ENCODE data around the gene G2E3. TPM values are rescaled to one million over a fixed set of nuclear protein-coding genes. Genes with fewer than 3 reads are reported as not detected.
"Not testable (repeated sequence)": the region's sequence is repeated elsewhere in the genome, so short reads cannot be mapped to it uniquely, and the experiment has no call there.

G2E3 gene
- total RNA-seq, 2 experiments from 2014 or later: 21.5 to 27.0 TPM

DNA sequence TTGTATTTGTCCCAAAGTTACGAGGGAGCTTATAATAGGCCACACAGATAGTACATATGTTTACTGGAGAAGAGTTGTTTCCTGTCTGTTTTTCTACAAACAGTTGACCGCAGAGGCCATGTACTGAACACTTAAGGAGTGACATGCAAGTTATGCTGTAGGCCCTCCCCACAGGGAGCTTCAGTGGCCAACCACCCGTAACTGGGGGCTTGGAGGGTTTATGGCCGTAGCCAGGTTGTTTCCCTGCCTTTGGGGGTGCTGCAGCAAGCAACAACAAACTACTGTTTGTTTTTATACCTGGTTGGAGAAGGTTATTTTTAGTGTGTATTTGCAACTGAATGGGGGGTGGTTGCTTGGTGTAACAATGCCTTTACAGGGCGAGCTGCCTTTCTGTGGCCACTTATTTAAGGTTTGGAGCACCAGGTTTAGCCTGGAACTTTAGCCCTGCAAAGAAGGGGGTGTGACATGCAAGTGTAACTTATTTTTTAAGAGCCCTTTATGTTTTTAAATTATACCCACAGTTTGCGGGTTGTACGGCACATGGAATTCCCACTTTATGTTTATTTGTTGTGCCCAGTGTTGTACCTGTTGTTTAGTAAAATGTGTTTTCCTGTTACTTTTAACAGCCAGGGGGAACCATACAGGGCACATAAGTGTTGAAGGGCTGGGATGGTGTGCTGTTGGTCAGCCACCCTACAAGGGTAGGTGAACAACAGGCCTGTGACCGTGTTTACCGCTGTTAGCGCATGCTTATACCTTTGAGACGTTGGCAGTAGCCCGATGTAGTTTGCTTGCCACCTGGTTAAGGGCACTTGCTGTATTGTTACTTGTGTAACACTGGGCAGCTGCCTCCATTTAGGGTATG lies 29.9 kb upstream of the G2E3 start:
- ChIA-PET CTCF (interaction anchor here (0.9 kb wide), 1 partner anchor 9 kb away, joined by 3 read pairs; no protein-coding TSS in a partner anchor), POLR2A (interaction anchor here (0.6 kb wide), 1 partner anchor 21 kb away, joined by 4 read pairs; no protein-coding TSS in a partner anchor)
- H3K36me3 Mint-ChIP-seq (ENCODE audit: low read depth): no peaks in the 10 kb centered on the region
- no peak overlapping the region for H3K27ac Mint-ChIP-seq
- ATAC-seq (no peak), DNase-seq (no peak)
- intact Hi-C loops (cut with micrococcal nuclease): no loop called here
- TF ChIP-seq, protein P1, sequence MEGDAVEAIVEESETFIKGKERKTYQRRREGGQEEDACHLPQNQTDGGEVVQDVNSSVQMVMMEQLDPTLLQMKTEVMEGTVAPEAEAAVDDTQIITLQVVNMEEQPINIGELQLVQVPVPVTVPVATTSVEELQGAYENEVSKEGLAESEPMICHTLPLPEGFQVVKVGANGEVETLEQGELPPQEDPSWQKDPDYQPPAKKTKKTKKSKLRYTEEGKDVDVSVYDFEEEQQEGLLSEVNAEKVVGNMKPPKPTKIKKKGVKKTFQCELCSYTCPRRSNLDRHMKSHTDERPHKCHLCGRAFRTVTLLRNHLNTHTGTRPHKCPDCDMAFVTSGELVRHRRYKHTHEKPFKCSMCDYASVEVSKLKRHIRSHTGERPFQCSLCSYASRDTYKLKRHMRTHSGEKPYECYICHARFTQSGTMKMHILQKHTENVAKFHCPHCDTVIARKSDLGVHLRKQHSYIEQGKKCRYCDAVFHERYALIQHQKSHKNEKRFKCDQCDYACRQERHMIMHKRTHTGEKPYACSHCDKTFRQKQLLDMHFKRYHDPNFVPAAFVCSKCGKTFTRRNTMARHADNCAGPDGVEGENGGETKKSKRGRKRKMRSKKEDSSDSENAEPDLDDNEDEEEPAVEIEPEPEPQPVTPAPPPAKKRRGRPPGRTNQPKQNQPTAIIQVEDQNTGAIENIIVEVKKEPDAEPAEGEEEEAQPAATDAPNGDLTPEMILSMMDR (IDR thresholded peaks at IDR 0.05): no peak
- no peak overlapping the region for H3K4me3 Mint-ChIP-seq
- no peaks in the 10 kb centered on the region for H3K9me3 Mint-ChIP-seq
- no peaks in the 10 kb centered on the region for H3K27me3 Mint-ChIP-seq
- H3K4me1 Mint-ChIP-seq (ENCODE audit: low read depth): no peaks in the 10 kb centered on the region

DNA sequence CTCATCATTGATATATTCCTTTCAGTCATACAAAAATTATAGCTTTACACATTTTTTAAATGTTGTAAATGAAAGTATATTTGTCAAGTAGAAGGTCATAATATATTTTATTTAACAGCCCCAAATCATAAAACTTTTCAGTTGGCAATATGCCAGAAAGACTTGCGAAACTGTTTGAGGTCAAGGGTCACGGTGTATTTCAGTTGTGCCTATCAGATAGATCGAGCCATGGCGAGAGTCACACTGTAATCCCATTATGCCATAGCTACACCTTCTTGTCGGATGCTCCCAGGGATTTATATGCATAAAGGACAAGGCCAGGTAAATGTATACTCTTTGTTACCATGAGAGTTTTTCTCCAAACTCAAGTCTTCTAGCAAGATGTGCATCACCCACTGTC lies 26.7 kb upstream of the G2E3 start:
- Mint-ChIP-seq H3K27me3 (peaks cover 4% of the 10 kb centered on the region), H3K9me3 (no peaks in the 10 kb centered on the region), H3K4me1 (ENCODE audit: low read depth) (no peaks in the 10 kb centered on the region), H3K4me3 (no peak overlapping the region), H3K36me3 (ENCODE audit: low read depth) (no peaks in the 10 kb centered on the region), H3K27ac (no peak overlapping the region)
- POLR2A ChIA-PET: no interaction called here
- intact Hi-C loops (cut with micrococcal nuclease): no loop called here
- DNase-seq (no peak), ATAC-seq (no peak)
- TF ChIP-seq, protein P1 (IDR thresholded peaks at IDR 0.05): no peak
- CTCF ChIA-PET: no interaction called here

DNA sequence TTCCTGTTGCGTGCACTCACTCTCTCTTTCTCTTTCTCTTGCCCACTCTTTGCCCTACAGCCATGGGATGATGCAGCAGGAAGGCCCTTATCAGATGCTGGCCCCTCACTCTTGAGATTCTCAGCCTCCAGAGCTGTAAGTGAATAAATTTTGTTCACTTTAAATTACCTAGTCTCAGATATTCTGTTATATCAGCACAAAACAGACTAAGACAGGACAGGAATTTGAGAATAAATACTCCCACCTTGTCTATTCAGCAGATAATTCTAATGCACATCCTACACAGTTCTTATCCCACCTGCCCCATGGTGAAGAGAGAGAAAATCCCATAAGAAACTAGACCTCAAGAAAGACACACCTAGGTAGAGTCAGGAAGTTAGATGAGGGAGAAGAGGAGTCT lies 25.8 kb upstream of the G2E3 start:
- CTCF ChIA-PET: interaction anchor here (1.0 kb wide), 1 partner anchor 160 kb away, joined by 3 read pairs; no protein-coding TSS in a partner anchor
- no peak overlapping the region for H3K4me3 Mint-ChIP-seq
- TF ChIP-seq, protein P1 (IDR thresholded peaks at IDR 0.05): no peak
- H3K27me3 Mint-ChIP-seq: peaks cover 7% of the 10 kb centered on the region
- no peaks in the 10 kb centered on the region for H3K9me3 Mint-ChIP-seq
- no peak for DNase-seq
- no peak overlapping the region for H3K27ac Mint-ChIP-seq
- ATAC-seq: no peak
- H3K4me1 Mint-ChIP-seq (ENCODE audit: low read depth): no peaks in the 10 kb centered on the region
- intact Hi-C loops (cut with micrococcal nuclease): no loop called here
- H3K36me3 Mint-ChIP-seq (ENCODE audit: low read depth): no peaks in the 10 kb centered on the region
- POLR2A ChIA-PET: no interaction called here

DNA sequence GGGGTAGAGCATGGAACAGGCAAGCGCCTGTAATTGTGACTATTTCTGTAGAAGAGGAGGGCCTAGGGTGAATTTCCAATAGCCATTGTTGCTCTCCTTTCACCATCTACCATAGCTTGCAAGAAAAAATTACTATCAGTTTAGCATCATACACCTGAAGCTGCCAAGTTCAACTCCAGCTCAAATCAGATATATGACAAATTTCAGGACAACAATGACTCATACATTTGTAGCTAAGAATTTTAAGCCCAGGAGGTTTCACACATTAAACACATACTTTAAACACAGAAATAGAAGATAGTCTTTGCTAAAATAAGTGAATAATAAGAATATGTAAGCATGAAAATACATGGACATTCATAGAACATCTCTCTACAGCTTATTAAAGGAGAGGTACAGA lies 17.6 kb upstream of the G2E3 start:
- ATAC-seq: no peak
- TF ChIP-seq, protein P1 (IDR thresholded peaks at IDR 0.05): no peak
- CTCF ChIA-PET: interaction anchor here (0.6 kb wide), 1 partner anchor 20 kb away, joined by 3 read pairs; no protein-coding TSS in a partner anchor
- no peak overlapping the region for H3K27ac Mint-ChIP-seq
- H3K36me3 Mint-ChIP-seq (ENCODE audit: low read depth): no peaks in the 10 kb centered on the region
- no peaks in the 10 kb centered on the region for H3K4me1 Mint-ChIP-seq (ENCODE audit: low read depth)
- DNase-seq: no peak
- intact Hi-C loops (cut with micrococcal nuclease): no loop called here
- no peak overlapping the region for H3K4me3 Mint-ChIP-seq
- H3K27me3 Mint-ChIP-seq: peaks cover 10% of the 10 kb centered on the region
- POLR2A ChIA-PET: no interaction called here
- no peaks in the 10 kb centered on the region for H3K9me3 Mint-ChIP-seq

DNA sequence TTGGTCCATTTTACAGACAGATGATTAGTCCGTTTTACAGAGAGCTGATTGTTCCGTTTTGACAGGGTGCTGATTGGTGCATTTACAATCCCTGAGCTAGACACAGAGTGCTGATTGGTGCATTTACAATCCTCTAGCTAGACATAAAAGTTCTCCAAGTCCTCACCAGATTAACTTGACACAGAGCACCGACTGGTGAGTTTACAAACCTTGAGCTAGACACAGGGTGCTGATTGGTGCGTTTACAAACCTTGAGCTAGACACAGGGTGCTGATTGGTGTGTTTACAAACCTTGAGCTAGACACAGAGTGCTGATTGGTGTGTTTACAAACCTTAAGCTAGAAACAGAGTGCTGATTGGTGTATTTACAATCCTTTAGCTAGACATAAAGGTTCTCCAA lies 12.2 kb upstream of the G2E3 start:
- ATAC-seq; H3K9me3 Mint-ChIP-seq; H3K4me3 Mint-ChIP-seq; POLR2A ChIA-PET; H3K36me3 Mint-ChIP-seq (ENCODE audit: low read depth); H3K4me1 Mint-ChIP-seq (ENCODE audit: low read depth); DNase-seq; intact Hi-C loops (cut with micrococcal nuclease); H3K27me3 Mint-ChIP-seq; H3K27ac Mint-ChIP-seq: not testable (repeated sequence)
- CTCF ChIA-PET: interaction anchor here (1.0 kb wide), 1 partner anchor 171 kb away, joined by 3 read pairs; no protein-coding TSS in a partner anchor
